Globus pallidus (tissue), 1 donor: ENCODE data around the gene NDUFA3.
A peak's percentile ranks its signal among the peaks of the same experiment; 100 is the strongest.

Source experiments
- DNase-seq: peaks from one replicate; pipeline ENCODE4 v3.0.0-alpha.2; 2015; ENCODE audit warnings: low spot score

The NDUFA3 gene

GRCh38 chr19:54107876-54108490, 5.3 kb downstream of the NDUFA3 start:
- DNase-seq, result no peak

GRCh38 chr19:54108496-54108895, 5.8 kb downstream of the NDUFA3 start:
- DNase-seq, result no peak

GRCh38 chr19:54109651-54110050, 7.0 kb downstream of the NDUFA3 start:
- no peak for DNase-seq

GRCh38 chr19:54114340-54115108, 11.9 kb downstream of the NDUFA3 start:
- peak; percentile 38 for DNase-seq

GRCh38 chr19:54115109-54116063, 12.7 kb downstream of the NDUFA3 start, which contains the start of the genes PRPF31 and TFPT:
Gene PRPF31, plus strand, starts transcription at chr19:54115754. Its CDS starts 2,525 bp downstream, at chr19:54118279.
Gene TFPT, minus strand, starts transcription at chr19:54115657. Its CDS starts 388 bp downstream, at chr19:54115269.
- DNase-seq, result peak; percentile 96

GRCh38 chr19:54121259-54121658, 18.6 kb downstream of the NDUFA3 start:
- DNase-seq, result no peak

GRCh38 chr19:54123682-54124081, 21.0 kb downstream of the NDUFA3 start:
- no peak for DNase-seq

- DNase-seq, result no peak
Measured at GRCh38 chr19:54124393-54124792, 21.7 kb downstream of the NDUFA3 start.

- DNase-seq, result no peak
Measured at GRCh38 chr19:54125713-54126112, 23.1 kb downstream of the NDUFA3 start.

- DNase-seq, result no peak
Measured at GRCh38 chr19:54127688-54128440, 25.2 kb downstream of the NDUFA3 start.

GRCh38 chr19:54128441-54128725, 25.7 kb downstream of the NDUFA3 start:
- no peak for DNase-seq

- no peak for DNase-seq
Measured at GRCh38 chr19:54128796-54129616, 26.4 kb downstream of the NDUFA3 start.

GRCh38 chr19:54129617-54129996, 27.0 kb downstream of the NDUFA3 start:
- DNase-seq, result no peak

- peak; percentile 41 for DNase-seq
Measured at GRCh38 chr19:54133312-54133956, 30.8 kb downstream of the NDUFA3 start.

GRCh38 chr19:54133957-54134590, 31.4 kb downstream of the NDUFA3 start:
- DNase-seq, result no peak

- no peak for DNase-seq
Measured at GRCh38 chr19:54136086-54136863, 33.6 kb downstream of the NDUFA3 start.

GRCh38 chr19:54136864-54137698, 34.4 kb downstream of the NDUFA3 start:
- peak; percentile 100 for DNase-seq
